Body of pancreas (tissue), 4 donors: ENCODE measurements around the gene TNXB. TPM values are rescaled to one million over a fixed set of nuclear protein-coding genes. Genes with fewer than 3 reads are reported as not detected.
"Not testable (repeated sequence)": the region's sequence is repeated elsewhere in the genome, so short reads cannot be mapped to it uniquely, and the experiment has no call there.

Source experiments
- ATAC-seq: fragments of 150-250 bp; one replicate; pipeline ENCODE4 v1.9.1; 2016
- DNase-seq, 4 donors: peaks; one replicate each; pipeline ENCODE4 v3.0.0-alpha.2; 2019
- H3K27ac ChIP-seq, 4 donors: fragments of 200-600 bp; sonication (generic); 1 replicate in 3 of 4; 2 replicates in 1 of 4; pipeline versions ENCODE4 v1.5.1 to v1.6.1; 2016 to 2019; ENCODE audit warnings: mild to moderate bottlenecking in 1 of 4, mixed read lengths in 1 of 4, moderate library complexity in 1 of 4
- H3K27me3 ChIP-seq, 2 donors: fragments of 200-600 bp; sonication (generic); one replicate each; pipeline ENCODE4 v1.6.0; 2016; ENCODE audit warnings: mild to moderate bottlenecking in 1 of 2
- H3K36me3 ChIP-seq, 2 donors: fragments of 200-600 bp; sonication (generic); replicated peaks in 1 of 2; 2 replicates each; pipeline ENCODE4 v1.5.1; 2016; ENCODE audit warnings: low read depth in 2 of 2; ENCODE audit not compliant: insufficient read depth in 1 of 2
- H3K4me1 ChIP-seq: fragments of 200-600 bp; sonication (generic); one replicate; pipeline ENCODE4 v1.6.0; 2016
- H3K4me3 ChIP-seq, 2 donors: fragments of 200-600 bp; sonication (generic); 1 replicate in 1 of 2; 2 replicates in 1 of 2; pipeline ENCODE4 v1.5.1; 2016 to 2019
- H3K9me3 ChIP-seq, 3 donors: fragments of 200-600 bp; sonication (generic); 1 replicate in 2 of 3; 2 replicates in 1 of 3; pipeline ENCODE4 v1.5.1; 2016
- CTCF ChIP-seq, 7 experiments: fragments of 450-650 bp in 4 of 7; fragments of 200-600 bp in 3 of 7; sonication (generic) in 3 of 7; IDR thresholded peaks; one replicate each; pipeline ENCODE4 v1.5.1; 2016 to 2019; ENCODE audit warnings: antibody characterized with exemption in 7 of 7
- POLR2A ChIP-seq, 3 donors: fragments of 450-650 bp; IDR thresholded peaks; one replicate each; pipeline ENCODE4 v1.6.1; 2016; ENCODE audit warnings: antibody characterized with exemption in 3 of 3, mild to moderate bottlenecking in 2 of 3
- WGBS, 2 donors: methylation state at CpG; one replicate each; pipeline ENCODE4 v1.1.5; 2017; 5-methylcytosine and 5-hydroxymethylcytosine counted together
- intact Hi-C: fragments of 100-400 bp; cut with DNase I; formaldehyde crosslinking; loops from one replicate; pipeline ENCODE4 v1.15.1; 2023
- total RNA-seq, 2 donors: library from RNA; depleted of rRNA; stranded (reverse); fragments of >200 nt; gene quantifications; one replicate each; pipeline ENCODE4 v1.1.0, GENCODE V29; 2016

The TNXB gene
- total RNA-seq, 2 donors from 2014 or later = 24.9 to 36.6 TPM

- DNase-seq (no peak), ATAC-seq (no peak)
- no peaks in the 10 kb centered on the region for H3K27me3 ChIP-seq
- intact Hi-C loops = no loop called here
- no peaks in the 10 kb centered on the region for H3K4me1 ChIP-seq
- no peak overlapping the region for H3K27ac ChIP-seq
- WGBS, 2 donors = 60 to 61% methylated on average over 13 to 23 of the region's 24 CpGs
- H3K4me3 ChIP-seq = no peak overlapping the region
- TF ChIP-seq POLR2A (IDR thresholded peaks at IDR 0.05) = no peak
- no peak for TF ChIP-seq CTCF (IDR thresholded peaks at IDR 0.05)
- H3K9me3 ChIP-seq = no peaks in the 10 kb centered on the region
- H3K36me3 ChIP-seq = no peaks in the 10 kb centered on the region
Observed at GRCh38 chr6:32069878-32070515, 39.1 kb downstream of the TNXB start.

GRCh38 chr6:32069460-32069859 is 39.7 kb downstream of the TNXB start:
- Histone ChIP-seq H3K4me3 (no peak overlapping the region), H3K36me3 (no peaks in the 10 kb centered on the region), H3K27ac (no peak overlapping the region), H3K27me3 (no peaks in the 10 kb centered on the region), H3K9me3 (no peaks in the 10 kb centered on the region), H3K4me1 (no peaks in the 10 kb centered on the region)
- ATAC-seq (no peak), DNase-seq (no peak)
- 66 to 72% methylated on average over 6 to 17 of the region's 17 CpGs for WGBS, 2 donors
- intact Hi-C loops = no loop called here
- TF ChIP-seq CTCF (IDR thresholded peaks at IDR 0.05) (no peak), POLR2A (IDR thresholded peaks at IDR 0.05) (no peak)

- Histone ChIP-seq H3K27ac (no peak overlapping the region), H3K9me3 (no peaks in the 10 kb centered on the region), H3K27me3 (no peaks in the 10 kb centered on the region), H3K4me3 (no peak overlapping the region), H3K4me1 (no peaks in the 10 kb centered on the region), H3K36me3 (no peaks in the 10 kb centered on the region)
- ATAC-seq = no peak
- intact Hi-C loops = no loop called here
- 65 to 66% methylated on average over 14 of the region's 14 CpGs for WGBS, 2 donors
- no peak for DNase-seq
- TF ChIP-seq POLR2A (IDR thresholded peaks at IDR 0.05) = no peak
- no peak for TF ChIP-seq CTCF (IDR thresholded peaks at IDR 0.05)
Observed at GRCh38 chr6:32068867-32069266, 40.3 kb downstream of the TNXB start.

GRCh38 chr6:32068315-32068714 is 40.8 kb downstream of the TNXB start:
- DNase-seq, H3K4me3 ChIP-seq, H3K27me3 ChIP-seq, H3K4me1 ChIP-seq, ATAC-seq, H3K36me3 ChIP-seq, H3K9me3 ChIP-seq, H3K27ac ChIP-seq, intact Hi-C loops: not testable (repeated sequence)
- WGBS, 2 donors = 43 to 90% methylated on average over 2 to 13 of the region's 13 CpGs

GRCh38 chr6:32067521-32067920 is 41.6 kb downstream of the TNXB start:
- DNase-seq, H3K36me3 ChIP-seq, ATAC-seq, H3K9me3 ChIP-seq, intact Hi-C loops, H3K27me3 ChIP-seq, H3K27ac ChIP-seq, H3K4me3 ChIP-seq, H3K4me1 ChIP-seq: not testable (repeated sequence)
- WGBS, 2 donors = 78 to 90% methylated on average over 9 to 12 of the region's 19 CpGs

- DNase-seq = no peak
- WGBS, 2 donors = 86 to 92% methylated on average over 6 to 14 of the region's 14 CpGs
- intact Hi-C loops = no loop called here
- H3K9me3 ChIP-seq = no peaks in the 10 kb centered on the region
- no peak overlapping the region for H3K27ac ChIP-seq
- no peaks in the 10 kb centered on the region for H3K27me3 ChIP-seq
- no peak overlapping the region for H3K4me3 ChIP-seq
- TF ChIP-seq POLR2A (IDR thresholded peaks at IDR 0.05) (no peak), CTCF (IDR thresholded peaks at IDR 0.05) (no peak)
- ATAC-seq = no peak
- H3K4me1 ChIP-seq = no peaks in the 10 kb centered on the region
- H3K36me3 ChIP-seq = no peaks in the 10 kb centered on the region
Observed at GRCh38 chr6:32064706-32065105, 44.4 kb downstream of the TNXB start.
